Neural progenitor cell (in vitro differentiated cells): ENCODE results near the gene TNN. TPM values are rescaled to one million over a fixed set of nuclear protein-coding genes. Genes with fewer than 3 reads are reported as not detected.

ENCODE experiments used
- DNase-seq: peaks from one replicate; pipeline ENCODE4 v3.0.0-alpha.2; 2016; ENCODE audit warnings: low spot score
- H2AFZ ChIP-seq: fragments of 200-600 bp; sonication (generic); replicated peaks from 2 replicates; pipeline ENCODE4 v1.6.1; 2016; ENCODE audit warnings: antibody characterized with exemption
- H3F3A ChIP-seq: fragments of 200-600 bp; sonication (generic); 2 replicates; pipeline ENCODE4 v1.6.1; 2016; ENCODE audit warnings: antibody characterized with exemption, low read depth
- H3K27ac ChIP-seq: fragments of 200-600 bp; sonication (generic); 2 replicates; pipeline ENCODE4 v1.5.1; 2016; ENCODE audit warnings: mild to moderate bottlenecking
- H3K27me3 ChIP-seq: fragments of 200-600 bp; sonication (generic); 2 replicates; pipeline ENCODE4 v1.6.1; 2016; ENCODE audit warnings: mild to moderate bottlenecking, moderate library complexity
- H3K36me3 ChIP-seq: fragments of 200-600 bp; sonication (generic); 2 replicates; pipeline ENCODE4 v1.5.1; 2016
- H3K4me1 ChIP-seq: fragments of 200-600 bp; sonication (generic); 2 replicates; pipeline ENCODE4 v1.6.1; 2016; ENCODE audit warnings: mixed run types
- H3K4me2 ChIP-seq: fragments of 200-600 bp; sonication (generic); 2 replicates; pipeline ENCODE4 v1.6.1; 2016
- H3K4me3 ChIP-seq: fragments of 200-600 bp; sonication (generic); 2 replicates; pipeline ENCODE4 v1.5.1; 2016
- H3K79me2 ChIP-seq: fragments of 200-600 bp; sonication (generic); 2 replicates; pipeline ENCODE4 v1.6.1; 2016; ENCODE audit warnings: low read depth
- H3K9ac ChIP-seq: fragments of 200-600 bp; sonication (generic); 2 replicates; pipeline ENCODE4 v1.6.1; 2016
- H3K9me3 ChIP-seq: fragments of 200-600 bp; sonication (generic); 2 replicates; pipeline ENCODE4 v1.5.1; 2016; ENCODE audit warnings: low read depth
- H4K20me1 ChIP-seq: fragments of 200-600 bp; sonication (generic); 2 replicates; pipeline ENCODE4 v1.6.1; 2016; ENCODE audit warnings: low read depth
- H3K27ac Mint-ChIP-seq: 3 replicates; pipeline ENCODE4 v1.8.0; 2021; ENCODE audit warnings: mixed read lengths
- H3K27me3 Mint-ChIP-seq: 2 replicates; pipeline ENCODE4 v1.8.0; 2022; ENCODE audit warnings: low read depth, mild to moderate bottlenecking, inconsistent platforms, moderate library complexity, mixed read lengths; ENCODE audit not compliant: insufficient read depth
- H3K36me3 Mint-ChIP-seq: 3 replicates; pipeline ENCODE4 v1.8.0; 2021; ENCODE audit warnings: mixed read lengths
- H3K4me1 Mint-ChIP-seq: 3 replicates; pipeline ENCODE4 v1.8.0; 2021; ENCODE audit warnings: mixed read lengths
- H3K4me3 Mint-ChIP-seq: 3 replicates; pipeline ENCODE4 v1.8.0; 2021; ENCODE audit warnings: mild to moderate bottlenecking, moderate library complexity, mixed read lengths
- H3K9me3 Mint-ChIP-seq: 3 replicates; pipeline ENCODE4 v1.8.0; 2020; ENCODE audit warnings: mixed read lengths
- CTCF ChIP-seq: fragments of 200-600 bp; sonication (generic); IDR thresholded peaks from 2 replicates; pipeline ENCODE4 v1.5.1; 2017; ENCODE audit warnings: antibody characterized with exemption, mild to moderate bottlenecking
- EZH2 ChIP-seq: fragments of 200-600 bp; sonication (generic); IDR thresholded peaks from 2 replicates; pipeline ENCODE4 v1.6.1; 2017; ENCODE audit warnings: antibody characterized with exemption, mild to moderate bottlenecking, moderate library complexity
- EZH2phosphoT487 ChIP-seq: fragments of 200-600 bp; sonication (generic); IDR thresholded peaks from 2 replicates; pipeline ENCODE4 v1.6.1; 2017; ENCODE audit warnings: antibody characterized with exemption
- total RNA-seq: library from RNA; depleted of rRNA; stranded (reverse); fragments of >200 nt; gene quantifications from 2 replicates; pipeline ENCODE4 v1.2.3, GENCODE V29; 2015; ENCODE audit warnings: low replicate concordance

Gene TNN
- total RNA-seq, 1 donor from 2014 or later: not detected

GRCh38 chr1:175035865-175036264, 31.8 kb upstream of the TNN start:
- Histone ChIP-seq H3F3A (no peaks in the 10 kb centered on the region), H2AFZ (no peak overlapping the region), H3K79me2 (no peaks in the 10 kb centered on the region), H3K9me3 (no peaks in the 10 kb centered on the region), H3K36me3 (no peaks in the 10 kb centered on the region), H3K27ac (no peak overlapping the region), H4K20me1 (no peaks in the 10 kb centered on the region), H3K9ac (no peak overlapping the region), H3K4me2 (no peak overlapping the region), H3K4me1 (no peaks in the 10 kb centered on the region), H3K27me3 (no peaks in the 10 kb centered on the region), H3K4me3 (no peak overlapping the region)
- no peaks in the 10 kb centered on the region for H3K27me3 Mint-ChIP-seq
- no peaks in the 10 kb centered on the region for H3K9me3 Mint-ChIP-seq
- no peaks in the 10 kb centered on the region for H3K36me3 Mint-ChIP-seq
- H3K27ac Mint-ChIP-seq: no peak overlapping the region
- DNase-seq: no peak
- TF ChIP-seq CTCF: no peak
- no peak for TF ChIP-seq EZH2phosphoT487
- no peak overlapping the region for H3K4me3 Mint-ChIP-seq
- H3K4me1 Mint-ChIP-seq: peaks cover 8% of the 10 kb centered on the region

- Histone ChIP-seq H3K9me3 (no peaks in the 10 kb centered on the region), H4K20me1 (no peaks in the 10 kb centered on the region), H3K9ac (no peak overlapping the region), H3K36me3 (no peaks in the 10 kb centered on the region), H3K4me2 (no peak overlapping the region), H2AFZ (no peak overlapping the region), H3K27ac (no peak overlapping the region), H3K79me2 (no peaks in the 10 kb centered on the region), H3K4me1 (no peaks in the 10 kb centered on the region), H3K27me3 (no peaks in the 10 kb centered on the region), H3F3A (no peaks in the 10 kb centered on the region), H3K4me3 (no peak overlapping the region)
- TF ChIP-seq CTCF (no peak), EZH2phosphoT487 (no peak), EZH2 (no peak)
- H3K27ac Mint-ChIP-seq: no peak overlapping the region
- peaks cover 8% of the 10 kb centered on the region for H3K4me1 Mint-ChIP-seq
- DNase-seq: no peak
- no peaks in the 10 kb centered on the region for H3K36me3 Mint-ChIP-seq
- H3K9me3 Mint-ChIP-seq: no peaks in the 10 kb centered on the region
- H3K4me3 Mint-ChIP-seq: no peak overlapping the region
- H3K27me3 Mint-ChIP-seq: no peaks in the 10 kb centered on the region
Measured at GRCh38 chr1:175036476-175036875, 31.2 kb upstream of the TNN start.

- Histone ChIP-seq H3K79me2 (no peaks in the 10 kb centered on the region), H3F3A (no peaks in the 10 kb centered on the region), H3K9ac (no peak overlapping the region), H3K27me3 (no peaks in the 10 kb centered on the region), H3K4me3 (no peak overlapping the region), H3K9me3 (no peaks in the 10 kb centered on the region), H3K4me1 (no peaks in the 10 kb centered on the region), H3K36me3 (no peaks in the 10 kb centered on the region), H4K20me1 (no peaks in the 10 kb centered on the region), H3K4me2 (no peak overlapping the region), H3K27ac (no peak overlapping the region), H2AFZ (no peak overlapping the region)
- H3K4me1 Mint-ChIP-seq: peaks cover 8% of the 10 kb centered on the region
- no peak overlapping the region for H3K4me3 Mint-ChIP-seq
- TF ChIP-seq EZH2 (no peak), CTCF (no peak), EZH2phosphoT487 (no peak)
- H3K27ac Mint-ChIP-seq: no peak overlapping the region
- no peak for DNase-seq
- no peaks in the 10 kb centered on the region for H3K9me3 Mint-ChIP-seq
- no peaks in the 10 kb centered on the region for H3K36me3 Mint-ChIP-seq
- H3K27me3 Mint-ChIP-seq: no peaks in the 10 kb centered on the region
Measured at GRCh38 chr1:175037416-175037815, 30.2 kb upstream of the TNN start.
